NCI-H187 (cell line): Measurements from ENCODE around the gene BPIFB3.
"Not testable (repeated sequence)": the region's sequence is repeated elsewhere in the genome, so short reads cannot be mapped to it uniquely, and the experiment has no call there.

Source experiments
- DNase-seq, 2 experiments: peaks; one replicate each; lab custom pipeline; 2025; lab: John Stamatoyannopoulos, UW

BPIFB3 gene

GRCh38 chr20:33120934-33121333 is 67.2 kb downstream of the BPIFB3 start:
- no peak for DNase-seq

- not testable (repeated sequence) for DNase-seq
Observed at GRCh38 chr20:33122297-33122696, 68.6 kb downstream of the BPIFB3 start.
